Right lobe of liver (tissue), 4 donors: Measurements from ENCODE around the gene YIF1B.

Source experiments
- CTCF ChIP-seq, 4 donors: fragments of 200-600 bp in 3 of 4; fragments of 450-650 bp in 1 of 4; IDR thresholded peaks; one replicate each; pipeline versions ENCODE4 v1.5.1 to v1.8.0; 2016 to 2022; ENCODE audit warnings: antibody characterized with exemption in 4 of 4, mild to moderate bottlenecking in 2 of 4
- POLR2A ChIP-seq: fragments of 450-650 bp; IDR thresholded peaks from one replicate; pipeline ENCODE4 v1.6.1; 2017; ENCODE audit warnings: antibody characterized with exemption, mild to moderate bottlenecking
- donor health status: DM: no; HTN: no; CAD: no.
- donor health status: DM: no; HTN: no; CAD: no.
- donor health status: DM: no; HTN: yes; CAD: no.

DNA sequence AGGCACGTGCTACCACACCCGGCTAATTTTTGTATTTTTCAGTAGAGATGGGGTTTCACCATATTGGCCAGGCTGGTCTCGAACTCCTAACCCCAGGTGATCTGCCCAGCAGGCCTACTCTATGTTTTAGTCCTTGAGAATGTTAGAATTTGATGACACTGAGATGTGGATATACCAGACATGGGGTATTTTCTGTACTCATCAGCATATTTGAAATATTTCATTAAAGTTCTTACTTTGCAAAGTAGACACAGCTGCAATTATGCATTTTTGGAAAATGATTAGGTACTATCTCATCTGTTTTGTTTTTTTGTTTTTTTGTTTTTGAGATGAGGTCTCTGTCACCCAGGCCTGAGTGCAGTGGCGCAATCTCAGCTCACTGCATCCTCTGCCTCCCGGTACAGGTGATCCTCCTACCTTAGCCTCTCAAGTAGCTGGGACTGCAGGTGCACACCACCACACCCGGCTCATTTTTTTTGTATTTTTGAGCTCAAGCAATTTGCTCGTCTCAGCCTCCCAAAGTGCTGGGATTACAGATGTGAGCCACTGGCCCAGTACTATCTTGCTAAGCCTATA is 38.7 kb downstream of the YIF1B start:
- no peak for TF ChIP-seq CTCF (IDR thresholded peaks at IDR 0.05)
- TF ChIP-seq POLR2A: no peak
